ENCODE measurements around the gene REEP6. TPM values are rescaled to one million over a fixed set of nuclear protein-coding genes. Genes with fewer than 3 reads are reported as not detected.
"Not testable (repeated sequence)": the region's sequence is repeated elsewhere in the genome, so short reads cannot be mapped to it uniquely, and the experiment has no call there.

REEP6 gene
- total RNA-seq, 1 experiment from 2014 or later: 4.1 TPM

GRCh38 chr19:1470055-1470304 lies 21.0 kb upstream of the REEP6 start:
- DNase-seq (ENCODE audit: low read depth): no peak
- in situ Hi-C loops (cut with HindIII; ENCODE audit: low pct_unique_long_range_greater_than_20kb, low sequenced_read_pairs): no loop called here

- no peak for DNase-seq (ENCODE audit: low read depth)
- in situ Hi-C loops (cut with HindIII; ENCODE audit: low pct_unique_long_range_greater_than_20kb, low sequenced_read_pairs): no loop called here
These were observed 20.5 kb upstream of the REEP6 start for GRCh38 chr19:1470305-1471009.

- DNase-seq (ENCODE audit: low read depth): no peak
- in situ Hi-C loops (cut with HindIII; ENCODE audit: low pct_unique_long_range_greater_than_20kb, low sequenced_read_pairs): no loop called here
These were observed 19.9 kb upstream of the REEP6 start for GRCh38 chr19:1471010-1471514.

- DNase-seq (ENCODE audit: low read depth): no peak
- in situ Hi-C loops (cut with HindIII; ENCODE audit: low pct_unique_long_range_greater_than_20kb, low sequenced_read_pairs): no loop called here
These were observed 19.3 kb upstream of the REEP6 start for GRCh38 chr19:1471515-1472160.

GRCh38 chr19:1472231-1473084 lies 18.5 kb upstream of the REEP6 start:
- in situ Hi-C loops (cut with HindIII; ENCODE audit: low pct_unique_long_range_greater_than_20kb, low sequenced_read_pairs): no loop called here
- no peak for DNase-seq (ENCODE audit: low read depth)

- in situ Hi-C loops (cut with HindIII; ENCODE audit: low pct_unique_long_range_greater_than_20kb, low sequenced_read_pairs): no loop called here
- no peak for DNase-seq (ENCODE audit: low read depth)
These were observed 17.7 kb upstream of the REEP6 start for GRCh38 chr19:1473085-1473851.

GRCh38 chr19:1474011-1474764 lies 16.8 kb upstream of the REEP6 start:
- no peak for DNase-seq (ENCODE audit: low read depth)
- in situ Hi-C loops (cut with HindIII; ENCODE audit: low pct_unique_long_range_greater_than_20kb, low sequenced_read_pairs): no loop called here

- in situ Hi-C loops (cut with HindIII; ENCODE audit: low pct_unique_long_range_greater_than_20kb, low sequenced_read_pairs): no loop called here
- DNase-seq (ENCODE audit: low read depth): no peak
These were observed 16.1 kb upstream of the REEP6 start for GRCh38 chr19:1474765-1475351.

- in situ Hi-C loops (cut with HindIII; ENCODE audit: low pct_unique_long_range_greater_than_20kb, low sequenced_read_pairs): no loop called here
- DNase-seq (ENCODE audit: low read depth): no peak
These were observed 15.1 kb upstream of the REEP6 start for GRCh38 chr19:1475751-1476437.

- DNase-seq (ENCODE audit: low read depth); in situ Hi-C loops (cut with HindIII; ENCODE audit: low pct_unique_long_range_greater_than_20kb, low sequenced_read_pairs): not testable (repeated sequence)
These were observed 13.9 kb upstream of the REEP6 start for GRCh38 chr19:1477056-1477455.

GRCh38 chr19:1478934-1479707 lies 11.9 kb upstream of the REEP6 start, which contains the start of gene C19orf25:
Gene C19orf25 (minus strand): TSS chr19:1479215. CDS start chr19:1478903, 312 bp downstream.
- peak; percentile 85 for DNase-seq (ENCODE audit: low read depth)
- in situ Hi-C loops (cut with HindIII; ENCODE audit: low pct_unique_long_range_greater_than_20kb, low sequenced_read_pairs): no loop called here

- DNase-seq (ENCODE audit: low read depth): no peak
- in situ Hi-C loops (cut with HindIII; ENCODE audit: low pct_unique_long_range_greater_than_20kb, low sequenced_read_pairs): no loop called here
These were observed 9.6 kb upstream of the REEP6 start for GRCh38 chr19:1481224-1481892.

- in situ Hi-C loops (cut with HindIII; ENCODE audit: low pct_unique_long_range_greater_than_20kb, low sequenced_read_pairs): no loop called here
- no peak for DNase-seq (ENCODE audit: low read depth)
These were observed 9.1 kb upstream of the REEP6 start for GRCh38 chr19:1481893-1482360.

GRCh38 chr19:1482361-1483130 lies 8.4 kb upstream of the REEP6 start:
- in situ Hi-C loops (cut with HindIII; ENCODE audit: low pct_unique_long_range_greater_than_20kb, low sequenced_read_pairs): no loop called here
- no peak for DNase-seq (ENCODE audit: low read depth)

Data from Caki2 (cell line).